ENCODE results near the gene ZNF236. TPM values are rescaled to one million over a fixed set of nuclear protein-coding genes. Genes with fewer than 3 reads are reported as not detected.

Gene ZNF236
- total and polyA plus RNA-seq, 2 experiments from 2014 or later, result 5.8 to 13.1 TPM

DNA sequence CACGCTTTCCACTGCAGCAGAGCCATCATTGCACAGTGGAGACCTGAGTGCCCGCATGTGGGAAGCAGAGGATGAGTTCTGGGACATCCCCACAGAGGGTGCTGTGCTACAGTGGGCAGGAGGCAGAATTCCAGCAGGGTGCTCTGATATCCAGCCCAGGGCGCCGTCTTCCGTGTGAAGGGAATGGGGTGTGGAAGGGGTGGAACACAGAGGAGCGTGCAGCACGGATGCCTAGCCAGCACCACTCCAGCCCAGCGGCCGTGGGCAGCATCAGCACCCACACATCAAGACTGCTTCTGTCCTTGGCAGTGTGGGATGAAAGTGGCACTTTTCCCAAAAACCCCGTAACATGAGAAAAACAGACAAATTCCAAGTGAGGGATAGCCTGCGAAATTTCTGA, 134.3 kb downstream of the ZNF236 start:
- no peaks in the 10 kb centered on the region for H3K4me1 ChIP-seq (ENCODE audit: low read depth)
- H3K27me3 ChIP-seq, result no peaks in the 10 kb centered on the region
- DNase-seq (ENCODE audit: low read depth in 1 of 2, low spot score in 1 of 2), result no peak
- TF ChIP-seq, protein P1, sequence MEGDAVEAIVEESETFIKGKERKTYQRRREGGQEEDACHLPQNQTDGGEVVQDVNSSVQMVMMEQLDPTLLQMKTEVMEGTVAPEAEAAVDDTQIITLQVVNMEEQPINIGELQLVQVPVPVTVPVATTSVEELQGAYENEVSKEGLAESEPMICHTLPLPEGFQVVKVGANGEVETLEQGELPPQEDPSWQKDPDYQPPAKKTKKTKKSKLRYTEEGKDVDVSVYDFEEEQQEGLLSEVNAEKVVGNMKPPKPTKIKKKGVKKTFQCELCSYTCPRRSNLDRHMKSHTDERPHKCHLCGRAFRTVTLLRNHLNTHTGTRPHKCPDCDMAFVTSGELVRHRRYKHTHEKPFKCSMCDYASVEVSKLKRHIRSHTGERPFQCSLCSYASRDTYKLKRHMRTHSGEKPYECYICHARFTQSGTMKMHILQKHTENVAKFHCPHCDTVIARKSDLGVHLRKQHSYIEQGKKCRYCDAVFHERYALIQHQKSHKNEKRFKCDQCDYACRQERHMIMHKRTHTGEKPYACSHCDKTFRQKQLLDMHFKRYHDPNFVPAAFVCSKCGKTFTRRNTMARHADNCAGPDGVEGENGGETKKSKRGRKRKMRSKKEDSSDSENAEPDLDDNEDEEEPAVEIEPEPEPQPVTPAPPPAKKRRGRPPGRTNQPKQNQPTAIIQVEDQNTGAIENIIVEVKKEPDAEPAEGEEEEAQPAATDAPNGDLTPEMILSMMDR (IDR thresholded peaks at IDR 0.05; ENCODE audit: low read depth, low read length), result no peak
- H3K36me3 ChIP-seq, result peaks cover 4% of the 10 kb centered on the region
- H3K9me3 ChIP-seq (ENCODE audit: low read depth), result no peaks in the 10 kb centered on the region
- no peak overlapping the region for H3K4me3 ChIP-seq
- no peak overlapping the region for H3K27ac ChIP-seq

DNA sequence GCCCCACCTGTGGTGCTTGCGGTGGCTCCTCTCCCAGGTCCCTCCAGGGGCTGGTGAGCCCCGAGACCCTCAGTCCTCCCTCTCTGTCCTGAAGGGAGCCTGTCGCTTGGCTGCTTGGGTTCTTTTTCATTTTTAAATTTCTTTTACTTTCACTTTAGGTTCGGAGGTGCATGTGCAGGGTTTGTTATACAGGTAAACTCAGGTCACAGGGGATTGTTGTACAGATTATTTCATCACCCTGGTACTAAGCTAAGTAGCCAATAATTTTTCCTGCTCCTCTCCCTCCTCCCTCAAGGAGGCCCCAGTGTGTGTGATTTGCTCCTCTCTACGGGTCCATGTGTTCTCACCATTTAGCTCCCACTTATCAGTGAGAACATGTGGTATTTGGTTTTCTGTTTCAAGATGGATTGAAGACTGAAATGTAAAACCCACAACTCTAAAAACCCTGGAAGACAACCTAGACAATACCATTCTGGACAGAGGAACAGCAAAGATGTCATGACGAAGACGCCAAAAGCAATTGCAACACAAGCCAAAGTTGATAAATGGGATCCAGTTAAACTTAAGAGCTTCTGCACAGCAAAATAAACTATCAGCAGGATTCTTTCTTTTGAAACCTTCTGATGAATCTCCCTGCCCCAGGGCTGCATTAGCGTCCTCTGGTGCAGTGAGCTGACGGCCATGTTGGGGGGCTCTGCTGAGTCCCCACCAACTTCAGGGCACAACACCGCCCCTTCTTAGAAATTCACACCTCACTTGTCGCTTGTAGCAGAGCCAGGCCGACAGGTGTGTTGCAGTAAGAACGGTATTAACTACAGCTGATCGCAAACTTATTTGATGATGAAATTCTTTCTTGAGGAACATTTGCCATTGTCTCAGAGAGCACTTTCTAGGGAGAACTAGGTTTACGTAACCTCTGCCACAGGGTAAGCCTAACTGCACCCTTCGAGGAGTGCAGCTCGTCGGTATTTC, 135.3 kb downstream of the ZNF236 start:
- H3K27me3 ChIP-seq, result no peaks in the 10 kb centered on the region
- H3K4me1 ChIP-seq (ENCODE audit: low read depth), result no peaks in the 10 kb centered on the region
- H3K27ac ChIP-seq, result no peak overlapping the region
- H3K36me3 ChIP-seq, result peaks cover 4% of the 10 kb centered on the region
- peak in 1 of 2 donors; percentile 54 for DNase-seq (ENCODE audit: low read depth in 1 of 2, low spot score in 1 of 2)
- H3K4me3 ChIP-seq, result no peak overlapping the region
- H3K9me3 ChIP-seq (ENCODE audit: low read depth), result no peaks in the 10 kb centered on the region
- TF ChIP-seq, protein P1 (IDR thresholded peaks at IDR 0.05; ENCODE audit: low read depth, low read length), result no peak

GRCh38 chr18:76958692-76959341, 136.5 kb downstream of the ZNF236 start:
- peak overlapping the region; percentile 18 for H3K27ac ChIP-seq
- peak; percentile 32 to 44 for DNase-seq (ENCODE audit: low read depth in 1 of 2, low spot score in 1 of 2)
- no peaks in the 10 kb centered on the region for H3K27me3 ChIP-seq
- no peaks in the 10 kb centered on the region for H3K9me3 ChIP-seq (ENCODE audit: low read depth)
- H3K4me3 ChIP-seq, result no peak overlapping the region
- no peaks in the 10 kb centered on the region for H3K4me1 ChIP-seq (ENCODE audit: low read depth)
- TF ChIP-seq, protein P1 (IDR thresholded peaks at IDR 0.05; ENCODE audit: low read depth, low read length), result no peak
- peaks cover 4% of the 10 kb centered on the region for H3K36me3 ChIP-seq

- Histone ChIP-seq H3K36me3 (peaks cover 4% of the 10 kb centered on the region), H3K27ac (peak overlapping the region; percentile 18), H3K9me3 (ENCODE audit: low read depth) (no peaks in the 10 kb centered on the region), H3K4me3 (no peak overlapping the region), H3K4me1 (ENCODE audit: low read depth) (no peaks in the 10 kb centered on the region), H3K27me3 (no peaks in the 10 kb centered on the region)
- TF ChIP-seq, protein P1 (IDR thresholded peaks at IDR 0.05; ENCODE audit: low read depth, low read length), result no peak
- DNase-seq (ENCODE audit: low read depth in 1 of 2, low spot score in 1 of 2), result no peak
These were observed 137.2 kb downstream of the ZNF236 start for GRCh38 chr18:76959605-76960004.

DNA sequence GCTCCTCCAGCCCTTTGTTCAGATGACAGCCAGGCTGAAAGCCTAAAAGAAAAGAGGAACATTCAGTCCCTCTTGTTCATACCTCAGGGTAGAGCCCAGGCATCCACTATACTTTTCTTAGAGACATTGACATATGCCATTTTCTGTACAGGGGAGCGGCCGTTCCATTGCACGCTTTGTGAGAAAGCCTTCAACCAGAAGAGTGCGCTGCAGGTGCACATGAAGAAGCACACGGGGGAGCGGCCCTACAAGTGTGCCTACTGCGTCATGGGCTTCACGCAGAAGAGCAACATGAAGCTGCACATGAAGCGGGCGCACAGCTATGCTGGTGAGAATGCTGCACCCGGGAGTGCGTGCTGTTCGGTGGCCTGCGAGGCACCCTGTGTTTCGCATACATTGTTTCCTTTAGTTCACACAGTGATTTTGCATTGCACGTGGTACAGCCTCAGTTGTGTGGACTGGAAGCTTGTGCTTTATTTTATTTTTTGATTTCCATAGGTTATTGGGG, 138.2 kb downstream of the ZNF236 start:
- peaks cover 4% of the 10 kb centered on the region for H3K36me3 ChIP-seq
- H3K4me1 ChIP-seq (ENCODE audit: low read depth), result no peaks in the 10 kb centered on the region
- H3K27me3 ChIP-seq, result no peaks in the 10 kb centered on the region
- TF ChIP-seq, protein P1 (IDR thresholded peaks at IDR 0.05; ENCODE audit: low read depth, low read length), result no peak
- no peak overlapping the region for H3K4me3 ChIP-seq
- no peak overlapping the region for H3K27ac ChIP-seq
- no peaks in the 10 kb centered on the region for H3K9me3 ChIP-seq (ENCODE audit: low read depth)
- no peak for DNase-seq (ENCODE audit: low read depth in 1 of 2, low spot score in 1 of 2)

All from cardiac muscle cell (in vitro differentiated cells and primary cell).